Measurements from ENCODE around the gene NRXN3.

Gene NRXN3

GRCh38 chr14:78885884-78886283, 715.7 kb downstream of the NRXN3 start:
- H3K4me3 ChIP-seq (ENCODE audit: low read length), result no peak overlapping the region
- DNase-seq (ENCODE audit: low read depth, low spot score), result no peak

GRCh38 chr14:78897443-78897842, 727.3 kb downstream of the NRXN3 start:
- H3K4me3 ChIP-seq (ENCODE audit: low read length), result no peak overlapping the region
- DNase-seq (ENCODE audit: low read depth, low spot score), result no peak

- no peak overlapping the region for H3K4me3 ChIP-seq (ENCODE audit: low read length)
- peak; percentile 14 for DNase-seq (ENCODE audit: low read depth, low spot score)
Measured at GRCh38 chr14:78902010-78902623, 731.9 kb downstream of the NRXN3 start.

GRCh38 chr14:78904094-78904493, 733.9 kb downstream of the NRXN3 start:
- H3K4me3 ChIP-seq (ENCODE audit: low read length), result no peak overlapping the region
- no peak for DNase-seq (ENCODE audit: low read depth, low spot score)

- DNase-seq (ENCODE audit: low read depth, low spot score), result no peak
- H3K4me3 ChIP-seq (ENCODE audit: low read length), result no peak overlapping the region
Measured at GRCh38 chr14:78917462-78917861, 747.3 kb downstream of the NRXN3 start.

GRCh38 chr14:78921856-78922255, 751.7 kb downstream of the NRXN3 start:
- DNase-seq (ENCODE audit: low read depth, low spot score), result no peak
- H3K4me3 ChIP-seq (ENCODE audit: low read length), result no peak overlapping the region

- no peak for DNase-seq (ENCODE audit: low read depth, low spot score)
- H3K4me3 ChIP-seq (ENCODE audit: low read length), result no peak overlapping the region
Measured at GRCh38 chr14:78927261-78927660, 757.1 kb downstream of the NRXN3 start.

- DNase-seq (ENCODE audit: low read depth, low spot score), result no peak
- H3K4me3 ChIP-seq (ENCODE audit: low read length), result no peak overlapping the region
Measured at GRCh38 chr14:78933166-78933565, 763.0 kb downstream of the NRXN3 start.

- H3K4me3 ChIP-seq (ENCODE audit: low read length), result no peak overlapping the region
- peak; percentile 21 for DNase-seq (ENCODE audit: low read depth, low spot score)
Measured at GRCh38 chr14:78933948-78934524, 763.9 kb downstream of the NRXN3 start.

- DNase-seq (ENCODE audit: low read depth, low spot score), result no peak
- H3K4me3 ChIP-seq (ENCODE audit: low read length), result no peak overlapping the region
Measured at GRCh38 chr14:78946949-78947348, 776.8 kb downstream of the NRXN3 start.

- no peak overlapping the region for H3K4me3 ChIP-seq (ENCODE audit: low read length)
- no peak for DNase-seq (ENCODE audit: low read depth, low spot score)
Measured at GRCh38 chr14:78947681-78948080, 777.5 kb downstream of the NRXN3 start.

GRCh38 chr14:78950649-78951048, 780.5 kb downstream of the NRXN3 start:
- no peak overlapping the region for H3K4me3 ChIP-seq (ENCODE audit: low read length)
- DNase-seq (ENCODE audit: low read depth, low spot score), result no peak

GRCh38 chr14:78951602-78952001, 781.4 kb downstream of the NRXN3 start:
- DNase-seq (ENCODE audit: low read depth, low spot score), result no peak
- no peak overlapping the region for H3K4me3 ChIP-seq (ENCODE audit: low read length)

GRCh38 chr14:78959674-78960264, 789.6 kb downstream of the NRXN3 start:
- H3K4me3 ChIP-seq (ENCODE audit: low read length), result no peak overlapping the region
- DNase-seq (ENCODE audit: low read depth, low spot score), result peak; percentile 33

GRCh38 chr14:78967111-78967809, 797.1 kb downstream of the NRXN3 start:
- H3K4me3 ChIP-seq (ENCODE audit: low read length), result no peak overlapping the region
- no peak for DNase-seq (ENCODE audit: low read depth, low spot score)

- DNase-seq (ENCODE audit: low read depth, low spot score), result no peak
- H3K4me3 ChIP-seq (ENCODE audit: low read length), result no peak overlapping the region
Measured at GRCh38 chr14:78968265-78968664, 798.1 kb downstream of the NRXN3 start.

GRCh38 chr14:78970677-78971076, 800.5 kb downstream of the NRXN3 start:
- DNase-seq (ENCODE audit: low read depth, low spot score), result peak; percentile 22
- no peak overlapping the region for H3K4me3 ChIP-seq (ENCODE audit: low read length)

- no peak overlapping the region for H3K4me3 ChIP-seq (ENCODE audit: low read length)
Measured at GRCh38 chr14:78972440-78972839, 802.3 kb downstream of the NRXN3 start.

GRCh38 chr14:78974691-78975090, 804.5 kb downstream of the NRXN3 start:
- DNase-seq (ENCODE audit: low read depth, low spot score), result no peak
- H3K4me3 ChIP-seq (ENCODE audit: low read length), result no peak overlapping the region

More at GRCh38 chr14:78972440-78972839, 802.3 kb downstream of the NRXN3 start:
- no peak for DNase-seq (ENCODE audit: low read depth, low spot score)

- no peak overlapping the region for H3K4me3 ChIP-seq (ENCODE audit: low read length)
- no peak for DNase-seq (ENCODE audit: low read depth, low spot score)
Measured at GRCh38 chr14:78975734-78976133, 805.6 kb downstream of the NRXN3 start.
